ENCODE data around the gene MAX.

Gene MAX

GRCh38 chr14:65095633-65096205 is 6.6 kb downstream of the MAX start:
- TF ChIP-seq GATA2 (IDR thresholded peaks at IDR 0.05; ENCODE audit: low read depth, low read length) (no peak), GATA3 (IDR thresholded peaks at IDR 0.05; ENCODE audit: low read depth, low read length) (no peak)

GRCh38 chr14:65092349-65092748 is 10.0 kb downstream of the MAX start:
- TF ChIP-seq GATA3 (IDR thresholded peaks at IDR 0.05; ENCODE audit: low read depth, low read length) (no peak), GATA2 (IDR thresholded peaks at IDR 0.05; ENCODE audit: low read depth, low read length) (no peak)

- no peak for TF ChIP-seq GATA2 (IDR thresholded peaks at IDR 0.05; ENCODE audit: low read depth, low read length)
- TF ChIP-seq GATA3 (IDR thresholded peaks at IDR 0.05; ENCODE audit: low read depth, low read length) = no peak
Observed at GRCh38 chr14:65084554-65085505, 17.5 kb downstream of the MAX start.

GRCh38 chr14:65082930-65083329 is 19.4 kb downstream of the MAX start:
- TF ChIP-seq GATA3 (IDR thresholded peaks at IDR 0.05; ENCODE audit: low read depth, low read length) (no peak), GATA2 (IDR thresholded peaks at IDR 0.05; ENCODE audit: low read depth, low read length) (no peak)

GRCh38 chr14:65080960-65081747 is 21.2 kb downstream of the MAX start:
- TF ChIP-seq GATA3 (IDR thresholded peaks at IDR 0.05; ENCODE audit: low read depth, low read length) = no peak
- TF ChIP-seq GATA2 (IDR thresholded peaks at IDR 0.05; ENCODE audit: low read depth, low read length) = no peak

GRCh38 chr14:65079768-65080167 is 22.5 kb downstream of the MAX start:
- TF ChIP-seq GATA2 (IDR thresholded peaks at IDR 0.05; ENCODE audit: low read depth, low read length) = no peak
- no peak for TF ChIP-seq GATA3 (IDR thresholded peaks at IDR 0.05; ENCODE audit: low read depth, low read length)

GRCh38 chr14:65079201-65079600 is 23.1 kb downstream of the MAX start:
- TF ChIP-seq GATA2 (IDR thresholded peaks at IDR 0.05; ENCODE audit: low read depth, low read length) = no peak
- TF ChIP-seq GATA3 (IDR thresholded peaks at IDR 0.05; ENCODE audit: low read depth, low read length) = no peak

- TF ChIP-seq GATA2 (IDR thresholded peaks at IDR 0.05; ENCODE audit: low read depth, low read length) (no peak), GATA3 (IDR thresholded peaks at IDR 0.05; ENCODE audit: low read depth, low read length) (no peak)
Observed at GRCh38 chr14:65077318-65077717, 25.0 kb downstream of the MAX start.

GRCh38 chr14:65075628-65076325 is 26.5 kb downstream of the MAX start:
- TF ChIP-seq GATA2 (IDR thresholded peaks at IDR 0.05; ENCODE audit: low read depth, low read length) (no peak), GATA3 (IDR thresholded peaks at IDR 0.05; ENCODE audit: low read depth, low read length) (no peak)

GRCh38 chr14:65074449-65075150 is 27.7 kb downstream of the MAX start:
- TF ChIP-seq GATA2 (IDR thresholded peaks at IDR 0.05; ENCODE audit: low read depth, low read length) (no peak), GATA3 (IDR thresholded peaks at IDR 0.05; ENCODE audit: low read depth, low read length) (no peak)

- TF ChIP-seq GATA2 (IDR thresholded peaks at IDR 0.05; ENCODE audit: low read depth, low read length) = no peak
- TF ChIP-seq GATA3 (IDR thresholded peaks at IDR 0.05; ENCODE audit: low read depth, low read length) = no peak
Observed at GRCh38 chr14:65073605-65074201, 28.6 kb downstream of the MAX start.

- no peak for TF ChIP-seq GATA3 (IDR thresholded peaks at IDR 0.05; ENCODE audit: low read depth, low read length)
Observed at GRCh38 chr14:65072937-65073336, 29.4 kb downstream of the MAX start.

GRCh38 chr14:65072256-65072655 is 30.1 kb downstream of the MAX start:
- no peak for TF ChIP-seq GATA2 (IDR thresholded peaks at IDR 0.05; ENCODE audit: low read depth, low read length)
- TF ChIP-seq GATA3 (IDR thresholded peaks at IDR 0.05; ENCODE audit: low read depth, low read length) = no peak

Measured in SH-SY5Y (cell line).